Neural progenitor cell (in vitro differentiated cells): ENCODE data around the gene VAV1. TPM values are rescaled to one million over a fixed set of nuclear protein-coding genes. Genes with fewer than 3 reads are reported as not detected.

Source experiments
- DNase-seq: peaks from one replicate; pipeline ENCODE4 v3.0.0-alpha.2; 2016; ENCODE audit warnings: low spot score
- H2AFZ ChIP-seq: fragments of 200-600 bp; sonication (generic); replicated peaks from 2 replicates; pipeline ENCODE4 v1.6.1; 2016; ENCODE audit warnings: antibody characterized with exemption
- H3F3A ChIP-seq: fragments of 200-600 bp; sonication (generic); 2 replicates; pipeline ENCODE4 v1.6.1; 2016; ENCODE audit warnings: antibody characterized with exemption, low read depth
- H3K27ac ChIP-seq: fragments of 200-600 bp; sonication (generic); 2 replicates; pipeline ENCODE4 v1.5.1; 2016; ENCODE audit warnings: mild to moderate bottlenecking
- H3K27me3 ChIP-seq: fragments of 200-600 bp; sonication (generic); 2 replicates; pipeline ENCODE4 v1.6.1; 2016; ENCODE audit warnings: mild to moderate bottlenecking, moderate library complexity
- H3K36me3 ChIP-seq: fragments of 200-600 bp; sonication (generic); 2 replicates; pipeline ENCODE4 v1.5.1; 2016
- H3K4me1 ChIP-seq: fragments of 200-600 bp; sonication (generic); 2 replicates; pipeline ENCODE4 v1.6.1; 2016; ENCODE audit warnings: mixed run types
- H3K4me2 ChIP-seq: fragments of 200-600 bp; sonication (generic); 2 replicates; pipeline ENCODE4 v1.6.1; 2016
- H3K4me3 ChIP-seq: fragments of 200-600 bp; sonication (generic); 2 replicates; pipeline ENCODE4 v1.5.1; 2016
- H3K79me2 ChIP-seq: fragments of 200-600 bp; sonication (generic); 2 replicates; pipeline ENCODE4 v1.6.1; 2016; ENCODE audit warnings: low read depth
- H3K9ac ChIP-seq: fragments of 200-600 bp; sonication (generic); 2 replicates; pipeline ENCODE4 v1.6.1; 2016
- H3K9me3 ChIP-seq: fragments of 200-600 bp; sonication (generic); 2 replicates; pipeline ENCODE4 v1.5.1; 2016; ENCODE audit warnings: low read depth
- H4K20me1 ChIP-seq: fragments of 200-600 bp; sonication (generic); 2 replicates; pipeline ENCODE4 v1.6.1; 2016; ENCODE audit warnings: low read depth
- H3K27ac Mint-ChIP-seq: 3 replicates; pipeline ENCODE4 v1.8.0; 2021; ENCODE audit warnings: mixed read lengths
- H3K27me3 Mint-ChIP-seq: 2 replicates; pipeline ENCODE4 v1.8.0; 2022; ENCODE audit warnings: low read depth, mild to moderate bottlenecking, inconsistent platforms, moderate library complexity, mixed read lengths; ENCODE audit not compliant: insufficient read depth
- H3K36me3 Mint-ChIP-seq: 3 replicates; pipeline ENCODE4 v1.8.0; 2021; ENCODE audit warnings: mixed read lengths
- H3K4me1 Mint-ChIP-seq: 3 replicates; pipeline ENCODE4 v1.8.0; 2021; ENCODE audit warnings: mixed read lengths
- H3K4me3 Mint-ChIP-seq: 3 replicates; pipeline ENCODE4 v1.8.0; 2021; ENCODE audit warnings: mild to moderate bottlenecking, moderate library complexity, mixed read lengths
- H3K9me3 Mint-ChIP-seq: 3 replicates; pipeline ENCODE4 v1.8.0; 2020; ENCODE audit warnings: mixed read lengths
- EZH2 ChIP-seq: fragments of 200-600 bp; sonication (generic); IDR thresholded peaks from 2 replicates; pipeline ENCODE4 v1.6.1; 2017; ENCODE audit warnings: antibody characterized with exemption, mild to moderate bottlenecking, moderate library complexity
- EZH2phosphoT487 ChIP-seq: fragments of 200-600 bp; sonication (generic); IDR thresholded peaks from 2 replicates; pipeline ENCODE4 v1.6.1; 2017; ENCODE audit warnings: antibody characterized with exemption
- total RNA-seq: library from RNA; depleted of rRNA; stranded (reverse); fragments of >200 nt; gene quantifications from 2 replicates; pipeline ENCODE4 v1.2.3, GENCODE V29; 2015; ENCODE audit warnings: low replicate concordance
- TF ChIP-seq, protein P1 (sequence below): fragments of 200-600 bp; sonication (generic); IDR thresholded peaks from 2 replicates; pipeline ENCODE4 v1.5.1; 2017; ENCODE audit warnings: antibody characterized with exemption, mild to moderate bottlenecking

The VAV1 gene
- total RNA-seq, 1 donor from 2014 or later, result not detected

DNA sequence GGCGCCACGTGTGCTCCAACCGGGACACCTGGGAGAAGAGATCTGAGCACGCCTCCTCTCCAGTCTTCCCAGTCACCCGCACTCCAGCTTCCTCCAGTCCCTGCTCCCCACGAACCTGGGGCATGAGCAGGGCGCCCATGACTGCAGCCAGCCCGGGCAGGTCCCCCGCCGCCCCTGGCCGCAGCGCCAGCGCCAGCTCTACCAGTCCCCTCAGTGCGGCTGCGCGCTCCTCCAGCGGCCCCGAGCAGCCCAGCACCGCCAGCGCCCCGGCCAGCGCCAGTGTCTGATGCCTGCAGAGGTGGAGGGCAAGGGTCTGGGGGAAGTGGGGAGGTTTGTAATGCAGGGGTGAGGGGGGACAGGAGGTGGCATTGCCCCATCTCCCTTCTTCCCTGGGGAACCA, 18.4 kb upstream of the VAV1 start:
- Histone ChIP-seq H3K4me3 (no peak overlapping the region), H3K9ac (no peak overlapping the region), H3K27me3 (no peaks in the 10 kb centered on the region), H3K9me3 (no peaks in the 10 kb centered on the region), H3K4me2 (no peak overlapping the region), H2AFZ (no peak overlapping the region), H3K36me3 (no peaks in the 10 kb centered on the region), H3K79me2 (no peaks in the 10 kb centered on the region), H3K27ac (no peak overlapping the region), H4K20me1 (peaks cover 6% of the 10 kb centered on the region), H3K4me1 (no peaks in the 10 kb centered on the region), H3F3A (peaks cover 29% of the 10 kb centered on the region)
- no peak for DNase-seq
- Mint-ChIP-seq H3K9me3 (no peaks in the 10 kb centered on the region), H3K27ac (no peak overlapping the region), H3K4me1 (peaks cover 4% of the 10 kb centered on the region), H3K27me3 (peaks cover 10% of the 10 kb centered on the region), H3K36me3 (peaks cover 8% of the 10 kb centered on the region), H3K4me3 (no peak overlapping the region)
- TF ChIP-seq EZH2phosphoT487 (no peak), EZH2 (no peak)
- TF ChIP-seq, protein P1, sequence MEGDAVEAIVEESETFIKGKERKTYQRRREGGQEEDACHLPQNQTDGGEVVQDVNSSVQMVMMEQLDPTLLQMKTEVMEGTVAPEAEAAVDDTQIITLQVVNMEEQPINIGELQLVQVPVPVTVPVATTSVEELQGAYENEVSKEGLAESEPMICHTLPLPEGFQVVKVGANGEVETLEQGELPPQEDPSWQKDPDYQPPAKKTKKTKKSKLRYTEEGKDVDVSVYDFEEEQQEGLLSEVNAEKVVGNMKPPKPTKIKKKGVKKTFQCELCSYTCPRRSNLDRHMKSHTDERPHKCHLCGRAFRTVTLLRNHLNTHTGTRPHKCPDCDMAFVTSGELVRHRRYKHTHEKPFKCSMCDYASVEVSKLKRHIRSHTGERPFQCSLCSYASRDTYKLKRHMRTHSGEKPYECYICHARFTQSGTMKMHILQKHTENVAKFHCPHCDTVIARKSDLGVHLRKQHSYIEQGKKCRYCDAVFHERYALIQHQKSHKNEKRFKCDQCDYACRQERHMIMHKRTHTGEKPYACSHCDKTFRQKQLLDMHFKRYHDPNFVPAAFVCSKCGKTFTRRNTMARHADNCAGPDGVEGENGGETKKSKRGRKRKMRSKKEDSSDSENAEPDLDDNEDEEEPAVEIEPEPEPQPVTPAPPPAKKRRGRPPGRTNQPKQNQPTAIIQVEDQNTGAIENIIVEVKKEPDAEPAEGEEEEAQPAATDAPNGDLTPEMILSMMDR, result no peak

GRCh38 chr19:6754653-6755463, 17.6 kb upstream of the VAV1 start:
- TF ChIP-seq EZH2phosphoT487 (no peak), EZH2 (no peak)
- TF ChIP-seq, protein P1, result no peak
- no peak overlapping the region for H3K27ac Mint-ChIP-seq
- H3F3A ChIP-seq, result peaks cover 29% of the 10 kb centered on the region
- no peak overlapping the region for H2AFZ ChIP-seq
- peaks cover 6% of the 10 kb centered on the region for H3K36me3 Mint-ChIP-seq
- no peak overlapping the region for H3K9ac ChIP-seq
- no peaks in the 10 kb centered on the region for H3K4me1 ChIP-seq
- H3K27me3 ChIP-seq, result no peaks in the 10 kb centered on the region
- H3K9me3 Mint-ChIP-seq, result no peaks in the 10 kb centered on the region
- no peak for DNase-seq
- H3K27me3 Mint-ChIP-seq, result peaks cover 11% of the 10 kb centered on the region
- no peaks in the 10 kb centered on the region for H3K79me2 ChIP-seq
- H3K4me3 Mint-ChIP-seq, result no peak overlapping the region
- no peak overlapping the region for H3K4me3 ChIP-seq
- H4K20me1 ChIP-seq, result peaks cover 6% of the 10 kb centered on the region
- peaks cover 4% of the 10 kb centered on the region for H3K4me1 Mint-ChIP-seq
- no peak overlapping the region for H3K27ac ChIP-seq
- H3K4me2 ChIP-seq, result no peak overlapping the region
- H3K9me3 ChIP-seq, result no peaks in the 10 kb centered on the region
- no peaks in the 10 kb centered on the region for H3K36me3 ChIP-seq

DNA sequence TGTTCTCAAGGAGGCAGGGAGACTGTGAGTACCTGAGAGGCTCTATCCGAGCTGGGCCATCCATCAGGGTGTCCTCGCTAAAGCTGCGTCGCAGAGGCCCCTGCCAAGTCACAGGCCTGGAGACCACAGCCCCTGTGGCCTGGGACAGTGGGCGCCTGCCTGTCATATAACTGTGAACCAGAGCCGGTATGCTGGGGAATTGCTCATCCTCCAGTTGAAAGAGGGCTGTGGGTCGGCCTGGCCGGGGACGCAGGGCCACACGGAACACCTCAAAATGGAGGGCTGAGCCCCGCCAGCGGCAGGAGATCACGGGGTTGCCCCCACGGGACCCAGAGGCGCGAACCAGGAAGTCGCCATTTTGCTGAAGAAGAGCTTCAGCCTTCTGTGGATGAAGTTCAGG, 11.9 kb upstream of the VAV1 start:
- no peak overlapping the region for H3K4me2 ChIP-seq
- H3F3A ChIP-seq, result no peaks in the 10 kb centered on the region
- no peaks in the 10 kb centered on the region for H3K36me3 Mint-ChIP-seq
- no peaks in the 10 kb centered on the region for H3K4me1 ChIP-seq
- H2AFZ ChIP-seq, result no peak overlapping the region
- TF ChIP-seq EZH2 (no peak), EZH2phosphoT487 (no peak)
- TF ChIP-seq, protein P1, result no peak
- H4K20me1 ChIP-seq, result no peaks in the 10 kb centered on the region
- no peaks in the 10 kb centered on the region for H3K36me3 ChIP-seq
- no peaks in the 10 kb centered on the region for H3K9me3 ChIP-seq
- H3K9ac ChIP-seq, result no peak overlapping the region
- no peak overlapping the region for H3K27ac Mint-ChIP-seq
- peaks cover 5% of the 10 kb centered on the region for H3K27me3 ChIP-seq
- no peak for DNase-seq
- no peaks in the 10 kb centered on the region for H3K4me1 Mint-ChIP-seq
- H3K4me3 ChIP-seq, result no peak overlapping the region
- no peak overlapping the region for H3K4me3 Mint-ChIP-seq
- H3K27me3 Mint-ChIP-seq, result peaks cover 7% of the 10 kb centered on the region
- H3K27ac ChIP-seq, result no peak overlapping the region
- H3K9me3 Mint-ChIP-seq, result no peaks in the 10 kb centered on the region
- H3K79me2 ChIP-seq, result no peaks in the 10 kb centered on the region
